NCI-H345 (cell line): ENCODE data around the gene HIPK3.
"Not testable (repeated sequence)": the region's sequence is repeated elsewhere in the genome, so short reads cannot be mapped to it uniquely, and the experiment has no call there.

Experiments
- DNase-seq: peaks from one replicate; lab custom pipeline; 2025; lab: John Stamatoyannopoulos, UW

The HIPK3 gene

GRCh38 chr11:33259869-33260268 is 2.7 kb downstream of the HIPK3 start:
- no peak for DNase-seq

DNA sequence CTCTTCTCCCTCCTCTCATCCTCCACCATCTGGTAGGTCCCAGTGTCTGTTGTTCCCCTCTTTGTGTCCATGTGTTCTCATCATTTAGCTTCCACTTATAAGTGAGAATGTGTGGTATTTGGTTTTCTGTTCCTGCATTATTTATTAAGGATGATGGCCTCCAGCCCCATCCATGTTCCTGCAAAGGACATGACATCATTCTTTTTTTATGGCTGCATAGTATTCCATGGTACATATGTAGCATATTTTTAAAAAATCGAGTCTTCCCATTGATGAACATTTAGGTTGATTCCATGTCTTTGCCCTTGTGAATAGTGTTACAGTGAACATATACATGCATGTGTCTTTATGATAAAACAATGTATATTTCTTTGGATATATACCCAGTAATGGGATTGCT is 4.2 kb downstream of the HIPK3 start:
- not testable (repeated sequence) for DNase-seq

DNA sequence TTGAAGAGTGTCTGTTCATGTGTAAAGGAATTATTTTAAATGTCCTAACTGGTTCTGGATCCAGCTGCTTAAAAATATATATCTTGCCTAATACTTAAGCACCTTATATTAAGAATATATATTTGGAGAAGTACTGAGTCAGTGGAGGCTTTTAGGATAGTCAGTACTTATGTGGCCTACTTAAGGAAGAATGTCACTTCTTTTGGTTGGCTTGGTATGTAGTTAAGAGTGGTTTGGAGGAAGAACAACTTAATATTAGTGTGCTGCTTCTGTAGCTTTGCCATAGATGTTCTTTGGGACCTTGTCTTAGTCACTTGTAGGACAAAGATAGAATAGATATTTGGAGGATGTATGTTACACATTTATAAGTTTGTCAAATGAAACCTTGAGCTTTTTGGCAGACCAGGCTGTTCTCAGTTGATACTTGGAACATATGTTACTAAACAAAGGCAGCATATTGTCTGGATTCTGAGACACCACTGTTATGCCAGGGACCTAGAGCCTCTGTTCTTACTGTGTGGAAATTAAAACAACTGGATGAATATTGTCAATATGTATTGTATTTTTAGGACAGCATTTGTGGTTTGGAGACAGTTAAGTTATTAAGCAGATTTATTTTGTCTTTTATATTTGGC is 4.9 kb downstream of the HIPK3 start:
- no peak for DNase-seq

- no peak for DNase-seq
Measured at GRCh38 chr11:33263549-33263948, 6.4 kb downstream of the HIPK3 start.

GRCh38 chr11:33264926-33265325 is 7.7 kb downstream of the HIPK3 start:
- no peak for DNase-seq

DNA sequence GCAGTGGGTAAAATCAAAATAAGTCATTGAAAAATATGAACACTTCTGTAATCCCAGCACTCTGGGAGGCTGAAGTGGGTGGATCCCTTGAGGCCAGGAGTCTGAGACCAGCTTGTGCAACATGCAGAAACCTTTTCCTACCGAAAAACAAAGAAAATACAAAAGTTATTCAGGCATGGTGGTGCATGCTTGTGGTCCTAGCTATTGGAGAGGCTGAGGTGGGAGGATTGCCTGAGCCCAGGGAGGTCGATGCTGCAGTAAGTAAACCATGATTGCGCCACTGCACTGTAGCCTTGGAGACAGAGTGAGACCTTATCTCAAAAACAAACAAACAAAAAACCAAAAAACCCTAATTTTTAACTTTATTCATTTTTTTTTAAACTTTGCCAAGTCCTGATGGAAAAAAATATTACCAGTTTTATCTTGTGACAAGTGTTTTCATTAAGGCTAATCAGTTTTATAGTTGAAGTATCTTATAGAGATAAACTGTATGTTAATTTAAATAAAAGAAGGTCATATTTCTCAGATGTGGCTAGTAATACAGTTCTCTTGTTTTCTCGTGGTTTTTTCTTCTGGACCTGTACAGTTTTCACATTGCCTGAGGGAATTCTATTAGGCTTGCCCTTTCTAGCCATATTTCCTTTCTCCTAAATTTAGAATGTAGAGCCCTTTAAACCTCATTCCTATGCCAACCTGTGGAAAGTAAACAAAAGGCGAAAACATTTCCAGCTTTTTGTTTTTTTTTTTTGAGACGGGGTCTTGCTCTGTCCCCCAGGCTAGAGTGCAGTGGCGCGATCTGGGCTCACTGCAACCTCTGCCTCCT is 9.4 kb downstream of the HIPK3 start:
- no peak for DNase-seq

DNA sequence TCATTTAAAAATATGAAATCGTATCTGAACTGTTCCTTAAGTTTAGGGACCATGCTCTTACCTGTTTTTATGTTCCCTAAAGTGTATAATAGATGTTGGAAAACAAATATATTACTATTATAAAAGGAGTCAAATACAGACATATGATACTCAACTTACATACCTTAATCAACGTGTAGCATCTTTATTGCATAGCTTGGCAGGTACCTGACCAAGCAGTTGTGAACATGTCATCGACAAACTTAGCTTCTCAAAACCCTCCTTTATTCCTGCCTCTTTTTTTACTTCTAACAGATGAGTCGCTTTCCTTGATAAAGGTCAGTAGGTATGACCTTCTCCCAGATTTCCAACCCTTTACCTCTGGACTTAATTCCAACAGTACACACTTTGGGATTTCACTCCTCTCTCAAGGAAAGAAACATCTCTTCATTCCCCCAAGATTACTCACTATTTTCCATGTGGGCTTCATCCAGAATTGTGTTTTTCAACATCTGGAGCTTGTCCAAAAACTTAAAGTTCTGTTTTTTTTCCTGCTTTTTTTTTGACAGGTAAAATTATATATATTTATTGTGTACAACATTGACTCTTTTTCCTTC is 11.9 kb downstream of the HIPK3 start:
- no peak for DNase-seq

DNA sequence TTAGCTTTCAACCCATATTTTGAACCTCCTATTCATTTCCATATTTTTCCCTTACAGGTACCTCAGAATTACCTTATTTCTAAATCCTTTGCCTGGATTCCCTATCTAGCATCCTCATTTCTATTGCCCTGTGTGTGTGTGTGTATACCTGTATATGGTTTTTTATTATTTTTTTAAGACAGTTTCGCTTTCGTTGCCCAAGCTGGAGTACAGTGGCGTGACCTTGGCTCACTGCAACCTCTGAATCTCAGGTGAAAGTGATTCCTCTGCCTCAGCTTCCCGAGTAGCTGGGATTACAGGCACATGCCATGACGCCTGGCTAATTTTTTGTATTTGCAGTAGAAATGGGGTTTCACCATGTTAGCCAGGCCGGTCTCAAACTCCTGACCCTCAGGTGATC is 12.6 kb downstream of the HIPK3 start:
- no peak for DNase-seq

GRCh38 chr11:33271059-33271458 is 13.9 kb downstream of the HIPK3 start:
- no peak for DNase-seq

DNA sequence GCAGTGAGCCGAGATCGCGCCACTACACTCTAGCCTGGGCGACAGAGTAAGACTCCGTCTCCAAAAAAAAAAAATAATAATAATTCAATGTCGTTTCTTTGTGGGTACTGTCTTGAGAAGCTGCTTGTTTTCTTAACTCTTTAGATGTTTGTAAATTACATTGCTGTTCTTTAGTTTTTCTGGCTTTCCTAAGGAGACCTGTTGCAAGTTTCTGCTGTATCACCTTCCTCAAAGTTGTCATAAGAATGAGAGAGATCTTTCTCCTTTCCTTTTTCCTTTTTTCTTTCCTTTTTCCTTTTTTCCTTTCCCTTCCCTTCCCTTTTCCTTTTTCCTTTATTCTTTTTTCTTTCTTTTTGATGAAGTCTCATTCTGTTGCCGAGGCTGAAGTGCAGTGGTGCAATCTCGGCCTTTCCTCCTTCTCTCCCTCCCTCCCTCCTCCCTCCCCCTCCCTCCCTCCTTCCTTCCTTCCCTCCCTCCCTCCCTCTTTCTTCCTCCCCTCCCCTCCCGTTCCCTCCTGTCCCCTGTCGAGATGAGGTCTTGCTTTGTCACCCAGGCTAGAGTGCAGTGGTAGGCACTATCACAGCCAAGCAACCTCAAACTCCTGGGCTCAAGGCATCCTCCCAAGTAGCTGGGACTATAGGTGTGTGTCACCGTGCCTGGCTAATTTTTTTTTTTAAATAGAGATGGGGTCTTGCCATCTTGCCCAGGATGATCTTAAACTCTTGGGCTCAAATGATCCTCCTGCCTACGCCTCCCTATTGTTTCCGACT is 15.3 kb downstream of the HIPK3 start:
- DNase-seq: no peak

DNA sequence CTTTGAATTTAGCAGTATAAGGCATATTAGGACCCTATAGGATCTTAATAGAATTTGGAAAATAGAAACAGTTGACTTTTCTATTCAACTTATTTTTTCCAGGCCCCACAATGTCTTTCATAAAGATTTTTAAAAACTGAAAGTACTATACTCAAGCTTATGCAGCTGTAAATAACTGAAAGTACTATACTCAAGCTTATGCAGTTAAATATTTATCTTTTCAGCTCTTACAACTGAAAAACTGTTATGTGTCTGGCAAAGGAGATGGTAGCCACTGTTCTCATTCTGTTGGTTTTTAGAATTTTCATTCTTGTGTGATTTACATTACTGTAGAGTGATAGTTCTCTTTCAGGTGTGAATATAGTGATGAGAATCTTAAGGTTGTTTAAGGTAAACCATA is 16.5 kb downstream of the HIPK3 start:
- DNase-seq: no peak

DNA sequence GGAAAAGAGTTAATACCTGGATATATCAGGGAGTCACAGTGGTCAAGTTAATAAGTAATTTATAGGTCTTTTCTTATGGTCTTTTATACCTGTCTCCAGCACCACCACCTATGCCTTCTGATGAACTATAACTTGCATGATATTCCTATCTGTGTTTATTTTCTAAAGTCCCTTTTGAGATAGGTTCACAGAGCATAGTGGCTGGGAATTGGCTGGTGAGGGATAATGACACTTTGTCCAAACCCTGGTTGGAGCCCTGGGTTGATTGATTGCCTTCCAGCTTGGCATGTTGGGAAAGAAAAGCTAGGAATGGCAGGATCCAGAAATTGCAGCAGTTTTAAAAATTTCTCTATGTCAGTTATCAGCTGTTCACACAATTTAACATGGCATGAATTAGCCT is 23.2 kb downstream of the HIPK3 start:
- DNase-seq: no peak

- DNase-seq: no peak
Measured at GRCh38 chr11:33281758-33282157, 24.6 kb downstream of the HIPK3 start.

DNA sequence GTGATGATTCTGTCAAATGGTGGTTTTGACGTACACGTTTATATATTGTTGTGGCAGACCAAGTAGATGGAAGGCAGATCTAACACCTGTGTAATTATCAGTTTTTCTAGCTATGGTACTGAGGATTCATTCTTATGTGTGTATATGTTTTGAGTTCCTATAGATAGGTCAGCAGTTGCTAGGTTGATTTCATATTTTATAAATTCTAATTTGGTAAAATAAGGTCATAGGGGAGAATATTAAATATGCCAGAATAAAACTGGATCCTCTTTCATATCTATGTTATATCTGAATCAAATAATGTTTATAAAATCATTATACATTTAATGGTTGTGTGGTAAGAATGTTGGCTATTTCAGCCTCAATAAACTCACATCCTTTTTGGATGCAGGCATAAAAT is 27.6 kb downstream of the HIPK3 start:
- no peak for DNase-seq

DNA sequence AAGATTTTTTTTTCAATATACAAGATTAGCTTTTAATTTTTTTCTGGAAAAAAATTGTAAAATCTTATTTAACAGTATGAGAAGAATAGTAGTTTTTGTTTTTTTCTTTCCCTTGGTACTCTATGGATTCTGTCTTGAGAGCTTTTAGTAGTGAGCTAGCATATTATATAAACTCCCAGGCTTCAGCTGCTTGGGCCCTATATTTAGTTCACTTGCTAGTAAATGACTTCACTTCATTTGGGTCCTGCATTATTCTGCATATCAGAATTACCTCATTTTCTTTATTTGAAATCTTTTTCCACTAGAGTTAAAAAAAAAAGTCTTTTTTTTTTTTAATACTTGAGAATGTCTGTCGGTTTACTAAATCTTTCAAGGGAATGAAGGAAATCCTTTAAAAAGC is 33.1 kb downstream of the HIPK3 start:
- no peak for DNase-seq

GRCh38 chr11:33291004-33291777 is 34.0 kb downstream of the HIPK3 start:
- DNase-seq: no peak

DNA sequence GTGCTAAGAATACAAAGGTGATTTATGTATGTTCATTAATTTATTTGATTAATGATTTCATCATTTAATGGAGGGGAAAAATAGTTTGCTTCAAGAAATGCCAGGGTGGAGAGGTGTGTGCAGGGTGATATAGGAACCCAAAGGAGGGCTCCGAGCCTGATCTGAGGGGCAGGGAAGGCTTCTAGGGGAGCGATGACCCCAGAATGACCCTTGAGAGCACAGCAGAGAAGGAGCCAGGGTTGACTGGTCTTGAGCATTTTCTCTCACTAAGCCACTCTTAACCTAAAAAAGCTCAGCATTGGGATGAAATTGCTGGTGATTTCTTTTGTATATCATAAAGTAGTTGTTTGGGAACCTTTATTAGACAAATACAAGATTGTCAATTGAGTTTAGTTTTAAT is 35.1 kb downstream of the HIPK3 start:
- no peak for DNase-seq

- DNase-seq: no peak
Measured at GRCh38 chr11:33294224-33294623, 37.0 kb downstream of the HIPK3 start.

DNA sequence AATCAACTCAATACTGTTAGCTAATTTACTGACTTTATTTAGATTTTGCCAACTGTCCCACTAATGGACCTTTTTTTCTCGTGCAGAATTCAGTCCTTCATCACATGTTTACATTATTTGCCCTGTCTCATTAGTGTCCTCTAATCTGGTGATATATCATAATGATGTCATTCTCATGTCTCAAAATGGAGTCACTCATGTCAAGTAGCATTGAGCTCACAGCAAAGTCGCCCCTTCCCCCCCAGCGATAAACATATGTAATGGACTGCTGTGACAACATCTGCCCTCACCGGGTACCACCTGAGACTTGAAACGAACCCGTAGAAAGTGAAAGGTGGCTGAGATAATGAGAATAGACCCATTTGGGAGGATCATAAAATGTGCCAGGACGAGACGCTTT is 37.6 kb downstream of the HIPK3 start:
- DNase-seq: no peak

GRCh38 chr11:33296695-33297094 is 39.5 kb downstream of the HIPK3 start:
- DNase-seq: no peak

DNA sequence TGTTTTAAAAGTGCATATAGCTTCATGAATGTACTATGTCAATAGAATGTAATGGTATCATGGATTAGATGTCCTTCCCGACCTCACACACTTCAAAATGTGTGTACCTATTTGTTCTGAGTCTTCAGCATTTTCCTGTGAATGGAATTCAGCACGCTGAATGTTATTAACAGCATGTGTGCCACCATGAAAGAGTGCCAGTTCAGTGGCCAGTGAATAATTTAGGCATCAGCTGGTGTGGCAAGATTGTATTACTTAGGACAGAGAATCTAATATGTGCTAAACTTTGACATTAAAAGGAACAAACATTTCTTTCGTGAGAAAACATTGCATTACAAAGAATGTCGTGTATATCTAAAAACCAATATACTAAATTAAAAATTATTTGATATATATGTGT is 46.4 kb downstream of the HIPK3 start:
- DNase-seq: no peak

DNA sequence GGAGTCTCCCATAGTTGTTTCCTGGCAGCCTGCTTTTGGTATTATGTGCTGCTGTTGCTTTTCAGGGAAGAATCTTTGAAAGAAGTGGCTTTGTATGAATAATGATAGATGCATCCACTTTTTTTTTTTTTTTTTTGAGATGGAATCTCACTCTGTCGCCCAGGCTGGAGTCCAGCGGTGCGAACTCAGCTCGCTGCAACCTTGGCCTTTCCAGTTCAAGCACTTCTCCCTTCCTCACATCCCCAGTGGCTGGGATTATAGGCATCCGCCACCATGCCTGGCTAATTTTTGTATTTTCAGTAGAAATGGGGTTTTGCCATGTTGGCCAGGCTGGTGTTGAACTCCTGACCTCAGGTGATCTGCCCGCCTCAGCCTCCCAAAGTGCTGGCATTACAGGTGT is 49.6 kb downstream of the HIPK3 start:
- not testable (repeated sequence) for DNase-seq
